ENCODE results near the gene AKAP8L.
A peak's percentile ranks its signal among the peaks of the same experiment; 100 is the strongest.

Gene AKAP8L

DNA sequence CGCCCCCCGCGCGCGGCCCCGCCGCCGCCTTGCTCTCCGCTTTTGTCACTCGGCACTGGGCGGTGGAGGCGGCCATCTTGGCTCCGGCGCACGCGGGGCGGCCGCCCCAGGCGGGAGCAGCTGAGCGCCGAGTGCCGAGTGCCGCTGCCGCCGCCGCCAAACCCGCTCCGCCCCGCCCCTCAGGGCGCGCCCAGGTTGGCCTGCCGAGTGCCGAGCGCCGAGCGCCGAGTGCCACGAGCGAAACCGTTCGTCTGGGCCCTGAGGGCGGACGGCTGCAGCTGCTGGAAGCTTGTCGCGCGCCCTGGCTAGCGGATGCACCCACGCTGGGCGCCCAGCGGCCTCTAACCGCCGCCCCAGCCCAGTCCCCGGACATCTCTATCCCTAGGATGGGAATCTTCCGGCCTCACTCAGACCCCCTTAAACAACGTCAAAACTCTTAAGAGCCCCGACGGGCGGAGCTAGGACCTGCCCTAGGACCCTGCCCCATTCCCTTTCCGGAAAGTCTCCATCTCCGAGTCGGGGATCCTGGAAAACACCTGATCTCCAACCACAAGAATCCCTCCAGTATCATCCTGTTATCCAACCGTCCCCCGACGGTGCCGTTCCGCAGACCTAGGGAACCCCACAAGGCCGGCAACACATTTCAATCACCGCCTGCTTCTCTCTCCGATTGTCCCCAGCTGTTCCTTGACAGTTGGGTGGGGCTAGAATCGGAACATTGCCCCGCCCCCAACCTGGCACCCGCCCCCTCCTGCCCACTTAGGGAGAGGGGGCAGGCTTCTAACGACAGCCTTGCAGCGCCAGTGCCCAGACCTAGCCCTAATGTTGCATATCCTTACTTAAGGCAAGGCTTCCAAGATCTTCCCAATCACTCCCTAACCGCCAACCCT is 14.1 kb upstream of the AKAP8L start:
- DNase-seq (ENCODE audit: low read depth) = peak; percentile 91

DNA sequence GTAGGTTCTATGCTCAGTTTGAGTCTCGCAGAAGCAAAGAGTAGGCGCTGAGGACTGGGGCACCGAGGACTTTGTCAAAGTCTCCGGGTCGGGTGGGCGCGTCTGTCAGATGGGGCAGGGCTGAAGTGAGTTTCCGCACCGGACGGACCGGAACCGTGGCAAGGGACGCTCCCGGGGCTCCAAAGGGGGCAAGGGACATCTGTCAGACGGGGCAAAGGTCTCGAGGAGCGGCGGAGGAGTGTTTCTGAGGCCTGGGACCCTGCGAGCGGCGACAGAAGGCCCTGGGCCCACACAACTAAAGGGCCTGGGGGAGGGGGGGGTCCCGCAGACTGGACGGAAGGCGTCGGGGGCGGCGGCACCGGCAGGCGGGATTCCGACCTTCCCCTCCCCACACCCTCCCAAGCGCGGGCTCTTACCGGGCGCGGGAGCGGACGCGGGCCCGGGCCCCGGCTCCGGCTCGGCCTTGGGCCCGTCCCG is 13.3 kb upstream of the AKAP8L start:
- no peak for DNase-seq (ENCODE audit: low read depth)

DNA sequence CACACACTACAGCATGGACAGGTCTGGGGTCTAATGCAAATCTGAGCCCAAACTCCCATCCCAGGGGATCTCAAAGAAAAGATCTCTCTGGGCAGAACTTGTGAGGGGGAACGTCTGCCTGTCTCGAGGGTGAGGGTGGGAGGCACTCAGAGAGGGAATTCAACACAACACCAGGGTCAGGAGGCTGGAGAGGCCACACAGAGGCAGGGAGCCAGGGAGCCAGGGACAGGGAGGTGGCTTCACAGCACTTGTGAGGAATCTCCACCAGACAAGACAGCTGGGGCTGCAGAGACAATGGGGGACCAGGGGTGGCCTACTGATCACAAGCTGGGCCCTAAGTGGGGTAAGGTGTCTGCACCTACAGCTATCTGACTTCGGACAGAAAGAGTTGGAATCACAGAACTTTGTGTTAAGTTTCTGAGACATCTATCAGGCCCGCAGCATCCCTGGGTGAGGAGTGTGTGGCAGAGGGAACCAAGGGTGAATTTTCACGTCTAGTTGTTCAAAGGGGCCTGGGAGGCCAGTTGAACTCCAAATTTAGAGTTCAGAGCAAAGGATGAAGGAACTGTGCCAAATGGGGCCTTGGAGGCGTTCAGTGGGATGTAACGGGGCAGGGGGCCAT is 12.7 kb upstream of the AKAP8L start:
- DNase-seq (ENCODE audit: low read depth) = no peak

DNA sequence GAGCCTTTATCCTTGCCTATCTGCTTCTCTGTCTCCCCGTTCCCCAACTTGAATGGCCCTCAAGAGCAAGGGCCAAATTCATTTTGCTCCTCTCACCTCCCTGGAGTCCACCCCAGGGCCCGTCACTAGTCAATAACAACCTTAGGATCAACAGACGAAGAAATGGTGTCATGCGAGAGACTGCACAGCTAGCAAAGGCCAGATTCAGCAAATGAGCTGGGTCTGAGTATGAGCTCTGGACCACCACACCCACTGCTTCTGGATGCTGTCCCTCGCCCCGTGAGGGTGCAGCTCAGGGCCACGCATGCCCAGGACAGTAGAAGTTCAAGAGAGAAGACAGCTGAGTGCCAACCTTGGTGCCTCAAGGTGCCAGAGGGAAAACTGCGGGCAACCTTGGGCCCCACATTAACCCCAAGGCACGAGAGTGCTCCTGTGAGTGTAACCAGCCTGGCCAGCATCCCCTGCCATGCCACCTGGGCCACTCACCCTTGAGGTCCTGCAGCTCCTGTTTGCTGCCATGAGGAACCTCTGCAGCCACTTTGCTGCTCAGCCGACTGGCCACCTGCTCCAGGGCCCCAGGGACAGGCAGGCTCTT is 11.8 kb upstream of the AKAP8L start:
- DNase-seq (ENCODE audit: low read depth) = no peak

DNA sequence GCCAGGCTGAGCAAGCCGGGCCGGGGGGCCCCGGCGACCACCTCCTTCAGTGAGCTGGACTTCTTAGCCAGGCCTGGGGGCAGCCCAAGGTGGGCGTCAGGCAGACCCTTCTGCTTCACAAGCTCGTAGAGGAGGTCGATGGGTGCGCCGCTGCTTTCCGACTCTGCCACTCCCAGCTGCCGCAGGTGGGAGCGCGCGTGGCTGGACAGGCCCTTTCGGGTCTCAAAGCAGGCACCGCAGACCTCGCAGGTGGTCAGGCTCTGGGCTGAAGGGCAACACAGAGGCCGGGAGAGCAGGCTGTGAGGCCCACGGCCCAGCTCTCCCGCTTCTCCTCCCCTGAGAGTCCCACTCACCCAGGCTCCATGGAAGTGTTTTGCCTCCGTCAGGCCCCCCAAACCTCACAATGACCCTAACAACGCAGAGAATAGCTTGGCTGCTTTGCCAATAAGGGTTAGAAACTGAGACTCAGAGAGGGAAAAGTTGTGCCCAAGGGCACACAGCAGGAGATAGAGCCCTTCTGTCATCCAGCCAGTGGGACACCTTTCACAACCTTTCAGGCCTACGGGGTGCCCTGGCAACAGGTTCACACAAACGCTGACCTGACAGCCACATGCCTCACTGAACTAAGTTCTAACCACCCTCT is 11.2 kb upstream of the AKAP8L start:
- no peak for DNase-seq (ENCODE audit: low read depth)

DNA sequence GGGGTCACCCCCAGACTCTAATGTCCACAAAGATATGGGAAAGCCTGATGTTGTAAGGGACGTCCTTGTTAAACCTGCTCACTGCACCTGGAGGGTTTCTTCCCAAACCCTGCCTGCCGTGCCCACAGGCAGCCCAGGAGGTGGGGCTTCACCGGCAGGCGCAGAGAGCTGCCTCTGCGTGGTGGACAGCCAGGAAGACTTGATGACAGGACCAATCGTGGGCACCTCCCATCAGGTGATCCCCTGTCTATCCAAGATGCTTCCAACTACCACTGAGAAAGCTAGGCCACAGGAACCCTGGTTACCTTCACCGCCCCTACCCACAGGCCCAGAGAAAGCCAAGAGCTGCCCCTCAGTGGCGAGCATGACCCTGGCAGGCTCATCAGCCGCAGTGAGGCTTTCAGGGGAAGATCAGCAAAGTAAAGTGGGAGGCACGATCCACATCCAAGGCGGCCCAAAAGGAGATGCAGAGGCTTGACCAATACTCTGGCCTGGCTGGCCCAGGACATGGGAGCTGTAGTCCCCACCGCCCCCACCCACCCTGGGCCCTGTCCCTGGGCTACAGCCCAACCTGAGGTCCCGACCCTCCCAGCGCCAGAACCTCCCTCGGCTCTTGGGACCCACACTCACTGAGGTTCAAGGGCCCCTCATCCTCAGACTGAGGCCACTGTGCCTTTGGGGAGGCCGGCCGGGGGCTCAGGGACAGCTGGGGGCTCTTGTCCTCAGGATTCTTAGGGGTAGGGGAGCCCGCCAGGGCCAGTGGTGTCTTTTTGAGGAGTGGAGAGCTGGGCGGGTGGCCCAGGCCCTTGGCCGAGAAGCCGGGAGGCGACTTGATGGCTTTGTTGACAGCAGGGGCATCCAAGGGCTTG is 10.4 kb upstream of the AKAP8L start:
- DNase-seq (ENCODE audit: low read depth) = no peak

DNA sequence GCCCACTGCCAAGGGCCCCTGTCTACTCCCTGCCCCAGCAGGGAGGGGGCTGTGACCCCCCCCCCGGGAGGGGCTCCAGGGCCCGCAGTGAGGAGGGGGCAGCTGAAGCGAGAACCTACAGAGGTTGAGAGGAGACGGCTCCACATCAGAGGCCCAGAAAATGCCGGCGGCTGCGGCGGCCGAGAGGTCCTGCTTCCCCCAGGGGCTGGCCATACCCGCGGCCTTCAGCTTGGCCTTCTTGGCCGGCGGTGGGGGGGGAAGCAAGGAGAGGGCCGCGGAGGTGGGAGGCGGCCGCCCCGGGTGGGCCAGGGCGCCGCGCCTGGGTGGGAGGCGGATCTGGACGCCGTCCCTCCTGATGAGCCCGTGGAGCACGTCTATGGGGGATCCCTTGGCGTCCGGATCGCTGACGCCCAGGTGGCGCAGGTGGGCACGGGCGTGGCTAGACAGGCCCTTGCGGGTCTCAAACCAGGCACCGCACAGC is 9.2 kb upstream of the AKAP8L start:
- no peak for DNase-seq (ENCODE audit: low read depth)

DNA sequence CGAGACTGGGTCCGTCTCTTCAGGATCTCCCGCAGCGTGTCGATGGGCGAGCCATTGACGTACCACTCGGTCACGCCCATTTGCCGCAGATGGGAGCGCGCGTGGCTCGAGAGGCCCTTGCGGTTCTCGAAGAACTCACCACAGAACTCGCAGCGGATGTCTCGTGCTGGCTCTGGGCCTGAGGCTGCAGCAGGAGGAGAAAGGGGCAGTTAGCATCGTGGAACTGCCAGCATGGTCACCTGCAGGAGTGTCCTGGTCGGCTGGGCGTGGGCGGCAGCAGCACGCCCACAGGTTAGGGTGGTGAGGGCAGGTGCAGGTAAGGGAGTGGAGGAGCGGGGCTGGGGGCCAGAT is 8.5 kb upstream of the AKAP8L start:
- DNase-seq (ENCODE audit: low read depth) = no peak

DNA sequence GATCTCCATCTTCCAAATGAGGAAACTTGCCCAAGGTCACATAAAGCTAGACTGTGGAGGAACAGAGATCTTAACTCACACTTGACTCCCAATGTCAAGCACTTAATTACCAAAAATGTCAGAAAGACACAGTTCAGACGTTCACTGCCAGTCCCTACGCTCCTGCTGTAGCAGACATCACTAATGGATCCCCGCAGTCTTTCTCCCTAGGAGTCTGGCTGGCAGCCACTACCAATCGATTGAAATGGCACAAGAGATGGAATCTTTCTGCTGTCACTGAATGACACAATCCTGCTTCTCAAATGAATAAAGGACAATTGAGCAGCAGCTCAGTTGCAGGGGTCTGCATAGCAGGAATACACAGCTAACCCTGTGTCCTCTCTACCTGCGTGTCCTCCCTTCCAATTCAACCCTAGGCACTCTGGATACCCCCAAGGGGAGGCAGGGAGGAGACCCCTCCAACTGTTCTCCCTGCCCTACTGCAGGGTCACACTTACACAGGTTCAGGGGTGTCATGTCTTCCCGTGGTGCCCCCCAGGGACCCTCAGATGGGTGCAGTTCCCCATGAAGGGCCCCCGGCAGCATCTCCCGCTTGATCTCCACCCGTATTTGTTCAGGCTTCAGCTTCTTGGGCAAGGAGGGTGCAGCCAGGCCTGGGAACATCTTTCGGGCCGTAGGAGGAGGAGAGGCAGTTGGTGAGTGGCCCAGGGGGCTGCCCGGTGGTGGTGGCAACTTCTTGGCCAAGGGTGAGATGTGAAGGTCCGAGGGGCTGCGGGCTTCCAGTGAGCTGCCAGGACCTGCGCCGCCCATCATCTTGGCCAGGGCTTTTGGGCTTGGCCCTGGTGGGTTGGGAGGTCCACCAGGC is 7.9 kb upstream of the AKAP8L start:
- DNase-seq (ENCODE audit: low read depth) = no peak

DNA sequence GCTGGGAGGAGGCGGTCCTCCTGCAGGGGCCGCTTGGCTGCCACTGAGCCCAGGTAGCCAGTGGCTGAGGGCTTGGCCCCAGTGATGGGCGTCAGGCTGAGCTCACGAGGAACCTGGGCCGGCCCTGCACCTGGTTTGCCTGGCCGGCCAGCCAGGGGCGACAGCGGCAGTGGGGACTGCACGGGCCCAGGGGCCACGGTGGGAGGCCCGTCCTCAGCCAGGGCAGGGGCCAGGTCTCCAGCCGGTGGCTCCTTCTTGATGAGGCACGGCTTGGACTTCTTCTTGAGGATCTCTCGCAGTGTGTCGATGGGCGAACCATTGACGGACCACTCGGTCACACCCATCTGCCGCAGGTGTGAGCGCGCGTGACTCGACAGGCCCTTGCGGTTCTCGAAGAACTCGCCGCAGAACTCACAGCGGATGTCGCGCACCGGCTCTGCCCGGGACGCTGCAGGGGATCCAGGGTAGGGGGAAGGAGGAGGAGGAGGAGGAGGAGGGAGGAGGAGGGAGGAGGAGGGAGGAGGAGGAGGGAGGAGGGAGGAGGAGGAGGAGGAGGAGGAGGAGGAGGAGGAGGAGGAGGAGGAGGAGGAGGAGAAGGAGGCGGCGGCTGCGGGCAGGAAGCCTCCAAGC is 6.6 kb upstream of the AKAP8L start:
- no peak for DNase-seq (ENCODE audit: low read depth)

DNA sequence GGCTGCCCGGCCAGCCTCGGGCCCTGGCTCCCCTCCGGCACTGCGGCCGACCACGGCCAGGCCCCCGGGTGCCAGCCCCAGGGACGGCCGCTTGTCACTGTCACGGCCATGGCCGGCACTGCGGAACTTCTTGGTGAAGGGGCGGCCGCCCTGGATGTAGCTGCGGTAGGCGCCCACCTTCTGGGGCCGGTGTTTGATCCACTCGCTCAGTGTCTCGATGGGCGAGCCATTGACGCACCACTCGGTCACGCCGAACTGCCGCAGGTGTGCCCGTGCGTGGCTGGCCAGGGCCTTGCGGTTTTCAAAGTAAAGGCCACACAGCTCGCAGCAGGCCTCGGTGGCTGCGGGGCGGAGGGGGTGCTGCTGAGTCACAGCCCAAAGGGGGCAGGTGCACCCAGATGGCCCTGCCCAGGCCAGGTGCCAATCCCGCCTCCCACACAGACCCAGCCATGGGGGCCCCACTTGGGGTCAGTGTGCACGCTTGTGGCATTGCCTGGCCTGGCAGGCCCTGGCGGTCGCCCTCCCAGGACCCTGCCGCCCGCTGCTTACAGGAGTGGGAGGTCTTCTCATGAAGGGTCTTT is 6.0 kb upstream of the AKAP8L start:
- no peak for DNase-seq (ENCODE audit: low read depth)

DNA sequence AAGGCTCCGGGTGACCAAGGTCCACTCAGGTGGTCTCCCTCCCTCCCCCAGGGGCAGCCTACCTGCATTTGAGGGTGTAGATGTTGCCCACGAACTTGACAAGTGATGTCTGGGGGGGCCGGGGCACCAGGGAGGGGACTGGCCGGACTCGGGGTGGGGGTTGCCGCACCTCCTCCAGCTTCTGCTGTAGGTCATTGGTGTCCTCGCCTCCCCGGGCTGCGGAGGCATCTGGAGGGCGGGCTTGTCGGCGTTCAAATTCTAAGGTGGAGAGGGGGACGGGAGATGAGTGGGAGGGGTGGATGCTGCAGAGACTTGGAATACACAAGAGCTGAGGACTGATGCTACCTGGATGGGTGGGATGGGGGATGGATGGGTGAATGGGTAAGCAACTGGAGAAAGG is 5.3 kb upstream of the AKAP8L start:
- no peak for DNase-seq (ENCODE audit: low read depth)

DNA sequence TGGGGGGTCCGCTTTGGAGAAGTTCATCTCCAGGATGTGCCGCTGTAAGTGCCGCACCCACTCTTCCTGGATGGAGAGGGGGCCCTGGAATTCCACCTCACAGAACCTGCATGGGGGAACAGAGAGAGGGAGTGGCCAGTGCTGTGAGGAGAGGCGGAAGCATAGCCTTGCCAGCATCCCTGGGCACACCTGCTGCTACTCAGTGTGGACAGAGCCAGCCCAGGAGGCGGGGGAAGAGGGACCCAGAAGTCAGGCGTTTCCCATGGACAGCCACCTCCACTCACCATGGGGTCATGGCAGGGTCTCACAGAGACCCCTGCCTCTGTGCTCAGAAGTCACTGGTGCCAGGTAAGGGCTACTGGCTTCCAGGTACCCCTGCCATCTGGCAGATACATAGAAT is 4.3 kb upstream of the AKAP8L start:
- DNase-seq (ENCODE audit: low read depth) = no peak

DNA sequence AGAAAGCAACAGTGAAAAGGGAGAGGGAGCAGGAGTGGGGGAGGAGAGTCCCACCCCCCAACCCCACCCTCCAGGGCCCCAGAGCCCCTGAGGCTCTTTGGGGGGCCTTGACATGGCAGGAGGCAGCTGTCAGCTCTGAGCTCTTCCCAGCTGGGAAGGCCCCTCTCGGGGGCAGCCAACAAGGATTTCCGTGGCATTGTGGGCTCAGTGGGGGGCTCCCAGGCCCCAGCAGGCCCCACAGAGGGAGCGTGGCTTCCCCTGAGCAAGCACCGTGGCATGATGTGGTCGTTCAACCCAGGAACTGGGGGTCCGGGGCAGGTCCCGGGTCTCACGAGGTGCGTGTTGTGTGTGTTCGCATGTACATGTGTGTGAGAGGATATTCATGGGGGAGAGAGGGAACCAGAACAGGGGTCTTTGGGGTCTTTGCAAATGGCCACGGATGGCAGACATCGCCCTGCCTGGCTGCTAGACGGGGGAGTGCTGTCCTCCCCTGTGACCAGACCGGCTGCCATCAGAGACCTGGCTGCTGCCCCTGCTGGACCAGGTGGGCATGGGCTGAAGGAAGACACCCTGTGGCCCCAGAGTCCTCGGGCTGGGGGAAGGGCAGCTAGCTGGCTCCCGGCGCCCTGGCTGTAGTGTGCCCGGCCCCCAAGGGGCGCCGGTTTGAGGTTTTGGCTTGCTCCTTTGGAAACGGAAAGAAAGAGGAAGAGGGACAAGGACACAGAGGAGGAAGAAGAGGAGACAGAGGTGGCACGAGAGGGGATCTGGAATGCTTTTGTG is 3.7 kb upstream of the AKAP8L start:
- DNase-seq (ENCODE audit: low read depth) = no peak

DNA sequence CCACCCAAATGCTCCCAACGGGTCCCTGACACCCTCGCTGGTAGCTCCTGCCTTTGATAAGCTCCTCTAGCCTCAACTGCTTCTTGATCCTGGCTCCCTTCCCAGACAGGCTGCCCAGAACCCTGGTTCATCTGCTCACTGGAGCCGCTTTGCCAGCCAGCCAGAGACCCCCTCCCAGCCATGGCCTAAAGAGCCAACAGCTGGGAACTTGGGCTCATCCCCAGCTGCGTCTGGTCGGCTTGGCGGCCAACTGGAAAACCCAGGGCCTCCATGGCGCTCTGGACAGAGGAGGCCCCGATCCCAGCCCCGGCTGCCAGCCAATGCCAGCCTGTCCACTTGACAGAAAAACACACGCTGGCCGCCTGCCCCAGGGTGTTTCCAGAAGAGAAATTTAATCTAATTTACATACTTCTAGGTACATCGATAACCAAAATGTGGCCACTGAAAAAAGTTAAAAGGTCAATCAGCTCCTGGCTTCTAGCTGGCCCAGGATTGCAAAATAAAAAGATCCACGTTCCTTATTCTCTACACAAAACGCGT is 3.0 kb upstream of the AKAP8L start:
- no peak for DNase-seq (ENCODE audit: low read depth)

DNA sequence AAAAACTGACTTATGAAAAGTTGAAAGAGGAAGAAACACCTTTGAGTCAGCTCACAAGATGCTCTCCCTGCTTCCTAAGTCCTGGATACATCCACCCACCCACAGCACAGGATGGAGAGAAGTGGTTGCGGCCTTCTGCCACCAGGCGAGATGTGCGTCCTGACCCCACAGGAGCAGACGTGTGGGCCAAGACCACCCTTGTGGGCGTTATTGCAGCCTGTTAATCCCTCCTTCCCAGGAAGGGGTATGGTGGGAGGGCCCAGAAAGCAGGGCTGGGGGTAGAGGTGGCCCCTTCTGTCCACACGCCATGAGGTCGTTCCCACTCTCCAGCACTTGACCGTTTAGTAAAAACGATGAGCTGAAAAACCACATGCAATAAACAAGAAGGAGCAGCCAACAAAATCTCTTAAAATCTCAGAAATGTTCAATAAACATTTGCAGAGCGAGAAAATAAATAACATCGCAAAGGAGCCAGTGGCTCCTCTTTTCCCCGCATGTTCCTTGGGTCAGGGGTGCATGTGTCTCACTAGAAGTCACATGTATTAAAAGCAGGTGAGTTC is 2.4 kb upstream of the AKAP8L start:
- no peak for DNase-seq (ENCODE audit: low read depth)

DNA sequence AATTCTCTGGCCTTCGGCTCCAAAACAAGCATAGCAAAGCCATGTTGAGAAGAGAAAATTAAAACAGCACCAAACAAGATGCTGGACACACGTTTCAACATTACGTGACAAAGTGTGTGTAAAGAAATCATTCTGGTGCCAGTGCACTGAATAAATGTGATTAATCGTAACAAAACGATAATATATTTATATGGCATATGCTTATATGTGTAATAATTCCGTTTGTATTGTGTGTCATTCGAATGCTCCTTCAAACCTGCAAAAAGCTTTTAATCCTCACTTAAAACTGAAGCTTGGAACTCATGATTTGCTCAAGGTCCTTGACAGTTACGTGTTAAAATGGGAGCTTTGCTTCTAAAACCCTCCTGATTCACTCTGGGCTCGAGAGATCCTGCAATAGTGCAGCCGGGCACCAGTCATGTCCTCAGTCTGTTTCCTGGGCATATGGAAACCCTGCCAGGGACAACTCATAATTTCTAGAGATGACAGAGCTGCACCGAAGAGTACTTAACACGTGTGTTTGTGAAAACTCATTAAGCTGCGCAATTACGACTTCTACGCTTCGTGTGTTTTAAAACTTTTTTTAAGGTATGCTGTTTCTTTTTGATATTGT is 731 bp upstream of the AKAP8L start:
- no peak for DNase-seq (ENCODE audit: low read depth)

DNA sequence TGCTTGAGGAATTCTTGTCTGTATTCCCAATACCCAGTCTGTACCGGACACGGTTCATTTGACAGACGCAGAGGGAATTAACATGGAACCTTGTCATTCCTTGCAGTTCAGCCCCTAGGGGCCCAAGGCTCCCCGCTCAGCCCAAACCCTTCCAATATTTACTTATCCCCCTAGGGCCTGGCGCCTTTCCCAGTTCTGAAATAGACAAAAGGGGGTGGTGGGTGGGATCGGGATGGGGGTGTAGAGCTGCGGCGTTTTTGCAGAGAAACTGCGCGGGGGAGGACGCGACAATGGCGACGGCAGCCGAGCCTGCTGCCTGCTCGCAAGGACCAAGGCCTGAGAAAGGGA is 583 bp downstream of the AKAP8L start:
- DNase-seq (ENCODE audit: low read depth) = no peak
